OCI-LY7 (cell line): ENCODE data around the gene FAM136A. TPM values are rescaled to one million over a fixed set of nuclear protein-coding genes. Genes with fewer than 3 reads are reported as not detected.
A peak's percentile ranks its signal among the peaks of the same experiment; 100 is the strongest.

Experiments
- BruUV-seq: library from RNA; stranded (reverse); fragments of 400-500 nt; replicated peaks from 2 replicates; lab custom pipeline; 2021; lab: Mats Ljungman, UMichigan
- CTCF ChIA-PET: fragments of 300-600 bp; sonication (Branson Sonifier 250); formaldehyde crosslinking; loops from one replicate; lab custom pipeline; 2022; ENCODE audit warnings: antibody characterized with exemption; ENCODE audit not compliant: unreplicated experiment; lab: Charles Lee
- POLR2A ChIA-PET: fragments of 300-600 bp; sonication (Branson Sonifier 250); formaldehyde crosslinking; loops from one replicate; lab custom pipeline; 2022; ENCODE audit warnings: antibody characterized with exemption; lab: Charles Lee
- DNase-seq: peaks from one replicate; pipeline ENCODE4 v3.0.0-alpha.2; 2015; ENCODE audit warnings: low spot score
- H2AFZ ChIP-seq: fragments of 200-600 bp; sonication (generic), shearing (Covaris generic); 2 replicates; pipeline ENCODE4 v1.6.1; 2014; ENCODE audit warnings: mild to moderate bottlenecking, antibody characterized with exemption, low read length, moderate library complexity
- H3K27ac ChIP-seq: fragments of 200-600 bp; sonication (generic); 2 replicates; pipeline ENCODE4 v1.5.1; 2014; ENCODE audit warnings: mixed run types, low read depth, mild to moderate bottlenecking, moderate library complexity, low read length, inconsistent platforms; ENCODE audit not compliant: poor library complexity, severe bottlenecking
- H3K36me3 ChIP-seq: fragments of 200-600 bp; sonication (generic); 2 replicates; pipeline ENCODE4 v1.6.1; 2014; ENCODE audit warnings: mild to moderate bottlenecking, antibody characterized with exemption, low read length, moderate library complexity, mixed read lengths; ENCODE audit not compliant: insufficient read depth
- H3K4me1 ChIP-seq: fragments of 200-600 bp; sonication (generic); 2 replicates; pipeline ENCODE4 v1.5.1; 2014; ENCODE audit warnings: mild to moderate bottlenecking, low read length; ENCODE audit not compliant: insufficient read depth, poor library complexity, severe bottlenecking
- H3K4me2 ChIP-seq: fragments of 200-600 bp; sonication (generic); 2 replicates; pipeline ENCODE4 v1.6.1; 2014; ENCODE audit warnings: mild to moderate bottlenecking, low read length
- H3K4me3 ChIP-seq: fragments of 200-600 bp; sonication (generic); 2 replicates; pipeline ENCODE4 v1.5.1; 2014; ENCODE audit warnings: mild to moderate bottlenecking, low read depth, low read length; ENCODE audit not compliant: poor library complexity, severe bottlenecking
- H3K79me2 ChIP-seq: fragments of 200-600 bp; sonication (generic); 2 replicates; pipeline ENCODE4 v1.6.1; 2016; ENCODE audit warnings: low read depth, mild to moderate bottlenecking, low read length, moderate library complexity, mixed read lengths; ENCODE audit not compliant: insufficient read depth
- H3K9me2 ChIP-seq: fragments of 200-600 bp; sonication (generic); 2 replicates; pipeline ENCODE4 v1.6.1; 2016; ENCODE audit warnings: mild to moderate bottlenecking, low read length, mixed read lengths; ENCODE audit not compliant: insufficient read depth
- H3K9me3 ChIP-seq: fragments of 200-600 bp; sonication (generic); 2 replicates; pipeline ENCODE4 v1.6.1; 2014; ENCODE audit warnings: mild to moderate bottlenecking, mixed run types, low read length, mixed read lengths
- H4K20me1 ChIP-seq: fragments of 200-600 bp; sonication (generic); 2 replicates; pipeline ENCODE4 v1.6.1; 2014; ENCODE audit warnings: mild to moderate bottlenecking, antibody characterized with exemption, low read length, moderate library complexity, mixed read lengths; ENCODE audit not compliant: insufficient read depth
- EZH2phosphoT487 ChIP-seq: fragments of 200-600 bp; sonication (generic); IDR thresholded peaks from 2 replicates; pipeline ENCODE4 v1.6.1; 2018; ENCODE audit warnings: low read depth, borderline replicate concordance, mild to moderate bottlenecking, mixed run types, antibody characterized with exemption, low read length, moderate library complexity, mixed read lengths
- intact Hi-C: fragments of 100-400 bp; cut with micrococcal nuclease; formaldehyde crosslinking; loops from one replicate; pipeline ENCODE4 v1.10.0; 2022; ENCODE audit not compliant: unreplicated experiment
- total RNA-seq, 2 experiments: library from RNA; depleted of rRNA in 1 of 2; stranded (reverse); fragments of >200 nt in 1 of 2; shearing (Covaris generic) in 1 of 2; gene quantifications; 2 replicates each; pipeline ENCODE4 v1.2.3, GENCODE V29; 2014 to 2022
- TF ChIP-seq, protein P1 (sequence below): fragments of 200-600 bp; sonication (generic); conservative IDR thresholded peaks from 2 replicates; pipeline ENCODE4 v1.5.1; 2014; ENCODE audit warnings: mild to moderate bottlenecking, antibody characterized with exemption, low read length, moderate library complexity, mixed read lengths

The FAM136A gene
- total RNA-seq, 2 experiments from 2014 or later: 57.2 to 82.2 TPM

DNA sequence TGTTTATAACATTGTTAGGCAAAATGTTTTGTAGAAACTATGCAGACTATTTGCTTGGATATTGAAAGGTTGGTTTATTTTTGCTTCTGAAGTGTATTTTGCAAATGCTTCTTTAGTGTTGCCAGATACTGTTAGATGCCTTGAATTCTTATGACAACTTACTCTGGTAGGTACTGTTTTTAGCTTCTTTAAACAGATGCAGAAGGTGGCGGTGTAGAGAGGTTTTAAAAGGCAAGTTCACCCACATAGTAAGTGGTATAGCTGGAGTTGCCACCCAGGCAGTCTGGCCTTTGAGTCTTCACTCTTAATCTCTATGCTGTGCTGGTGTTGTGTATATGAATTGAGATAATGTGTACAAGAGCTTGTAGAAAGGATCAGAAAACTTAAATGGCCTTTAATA, 40.4 kb downstream of the FAM136A start:
- no peak overlapping the region for H2AFZ ChIP-seq
- POLR2A ChIA-PET: interaction anchor here (0.6 to 1.5 kb wide), 4 partner anchors 22 to 640 kb away, joined by 3 to 6 read pairs (median 4); partner anchors contain the start of gene SNRPG
- BruUV-seq: TSS peak; percentile 55
- no peaks in the 10 kb centered on the region for H3K9me3 ChIP-seq
- no peak overlapping the region for H3K27ac ChIP-seq
- H3K4me2 ChIP-seq: no peak overlapping the region
- H3K79me2 ChIP-seq: no peaks in the 10 kb centered on the region
- no peak overlapping the region for H3K4me3 ChIP-seq
- no peaks in the 10 kb centered on the region for H3K36me3 ChIP-seq
- H3K4me1 ChIP-seq: peaks cover 14% of the 10 kb centered on the region
- TF ChIP-seq EZH2phosphoT487: no peak
- TF ChIP-seq, protein P1, sequence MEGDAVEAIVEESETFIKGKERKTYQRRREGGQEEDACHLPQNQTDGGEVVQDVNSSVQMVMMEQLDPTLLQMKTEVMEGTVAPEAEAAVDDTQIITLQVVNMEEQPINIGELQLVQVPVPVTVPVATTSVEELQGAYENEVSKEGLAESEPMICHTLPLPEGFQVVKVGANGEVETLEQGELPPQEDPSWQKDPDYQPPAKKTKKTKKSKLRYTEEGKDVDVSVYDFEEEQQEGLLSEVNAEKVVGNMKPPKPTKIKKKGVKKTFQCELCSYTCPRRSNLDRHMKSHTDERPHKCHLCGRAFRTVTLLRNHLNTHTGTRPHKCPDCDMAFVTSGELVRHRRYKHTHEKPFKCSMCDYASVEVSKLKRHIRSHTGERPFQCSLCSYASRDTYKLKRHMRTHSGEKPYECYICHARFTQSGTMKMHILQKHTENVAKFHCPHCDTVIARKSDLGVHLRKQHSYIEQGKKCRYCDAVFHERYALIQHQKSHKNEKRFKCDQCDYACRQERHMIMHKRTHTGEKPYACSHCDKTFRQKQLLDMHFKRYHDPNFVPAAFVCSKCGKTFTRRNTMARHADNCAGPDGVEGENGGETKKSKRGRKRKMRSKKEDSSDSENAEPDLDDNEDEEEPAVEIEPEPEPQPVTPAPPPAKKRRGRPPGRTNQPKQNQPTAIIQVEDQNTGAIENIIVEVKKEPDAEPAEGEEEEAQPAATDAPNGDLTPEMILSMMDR: 0 out of 2 replicates have a peak, but pooled peaks have one; percentile 46
- CTCF ChIA-PET: interaction anchor here (0.8 kb wide), 1 partner anchor 43 kb away, joined by 4 read pairs; no protein-coding TSS in a partner anchor
- H4K20me1 ChIP-seq: no peaks in the 10 kb centered on the region
- DNase-seq: peak; percentile 29
- intact Hi-C loops: no loop called here
- no peaks in the 10 kb centered on the region for H3K9me2 ChIP-seq

DNA sequence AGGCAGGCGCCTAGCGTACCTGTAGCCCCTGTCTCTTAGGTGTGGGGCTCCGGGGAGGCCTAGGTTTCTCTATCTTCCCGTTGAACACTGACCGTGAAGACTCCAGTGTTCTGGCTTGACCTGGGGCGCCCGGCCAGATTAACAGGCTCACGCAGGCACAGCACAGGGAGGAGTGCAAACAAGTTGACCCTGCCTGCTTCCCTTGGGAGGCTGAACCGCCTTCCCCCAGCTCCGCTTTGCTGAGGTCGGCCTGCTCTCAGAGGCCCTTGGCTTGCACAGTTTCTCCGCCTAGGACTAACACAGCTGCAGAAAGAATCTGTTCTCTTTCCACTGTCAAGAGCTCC, 43.4 kb downstream of the FAM136A start:
- Histone ChIP-seq H3K27ac (no peak overlapping the region), H3K36me3 (no peaks in the 10 kb centered on the region), H3K4me1 (peaks cover 15% of the 10 kb centered on the region), H3K4me2 (peak overlapping the region; percentile 100), H3K79me2 (no peaks in the 10 kb centered on the region), H3K9me2 (no peaks in the 10 kb centered on the region), H3K9me3 (no peaks in the 10 kb centered on the region), H4K20me1 (no peaks in the 10 kb centered on the region), H3K4me3 (peak overlapping the region; percentile 85), H2AFZ (peak overlapping the region; percentile 97)
- ChIA-PET POLR2A (interaction anchor here (0.5 to 4.1 kb wide), 10 partner anchors 10 to 344 kb away, joined by 3 to 36 read pairs (median 5); partner anchors contain the start of genes C2orf42, MXD1, SNRPG and TIA1), CTCF (interaction anchor here (0.6 to 1.2 kb wide), 2 partner anchors 45 to 1833 kb away, joined by 3 to 4 read pairs; no protein-coding TSS in a partner anchor)
- TF ChIP-seq, protein P1: no peak
- TF ChIP-seq EZH2phosphoT487: no peak
- intact Hi-C loops: no loop called here
- DNase-seq: no peak
- no TSS peak for BruUV-seq

DNA sequence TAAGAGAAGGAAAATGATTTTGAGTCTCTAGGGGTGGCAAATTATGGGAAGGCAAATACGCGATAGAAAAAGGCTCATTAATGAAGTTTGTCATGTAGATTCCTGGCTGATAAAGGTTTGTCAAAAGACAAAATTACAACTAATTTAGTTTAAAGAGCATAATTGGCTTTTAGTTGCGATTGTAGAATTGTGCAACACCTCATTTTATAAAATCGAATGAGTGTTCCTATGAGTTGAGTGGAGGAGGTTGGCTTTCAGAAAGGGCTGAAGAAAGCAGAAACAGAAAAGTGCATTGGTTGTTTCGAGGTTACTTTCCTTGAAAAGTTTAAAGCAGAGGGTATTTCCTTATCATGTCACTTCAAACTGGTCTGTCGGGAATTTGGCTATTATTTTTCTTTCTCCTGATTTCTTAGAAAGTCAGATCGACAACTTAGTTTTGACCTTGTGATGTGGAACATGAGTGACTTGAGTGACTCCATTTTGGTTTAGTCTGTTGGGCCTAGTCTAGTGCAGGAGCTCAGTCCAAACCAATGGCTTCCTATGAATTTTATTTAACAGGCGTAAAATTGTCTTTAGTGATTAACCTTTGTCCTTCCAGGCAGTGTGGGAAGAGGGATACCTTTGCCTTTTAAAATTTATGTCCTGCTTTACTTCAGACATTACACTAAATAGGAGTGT, 46.1 kb downstream of the FAM136A start:
- no peak for DNase-seq
- no peak overlapping the region for H3K4me2 ChIP-seq
- ChIA-PET POLR2A (interaction anchor here (0.7 to 1.4 kb wide), 4 partner anchors 8 to 65 kb away, joined by 3 read pairs; partner anchors contain the start of gene C2orf42), CTCF (no interaction called here)
- H3K9me3 ChIP-seq: no peaks in the 10 kb centered on the region
- no peaks in the 10 kb centered on the region for H3K36me3 ChIP-seq
- TF ChIP-seq, protein P1: no peak
- no peak for TF ChIP-seq EZH2phosphoT487
- H3K27ac ChIP-seq: no peak overlapping the region
- BruUV-seq: no TSS peak
- no peaks in the 10 kb centered on the region for H4K20me1 ChIP-seq
- H2AFZ ChIP-seq: no peak overlapping the region
- no peaks in the 10 kb centered on the region for H3K79me2 ChIP-seq
- intact Hi-C loops: no loop called here
- H3K4me1 ChIP-seq: peaks cover 11% of the 10 kb centered on the region
- H3K9me2 ChIP-seq: no peaks in the 10 kb centered on the region
- H3K4me3 ChIP-seq: no peak overlapping the region
